HEK293 (cell line): Measurements from ENCODE around the gene MCM6.

Source experiments
- CTCF ChIA-PET: fragments of 350-600 bp; formaldehyde crosslinking; extraction: SDS; loops from one replicate; lab custom pipeline; 2021; ENCODE audit warnings: antibody characterized with exemption; lab: Yijun Ruan, JAX
- POLR2A ChIA-PET: fragments of 300-600 bp; formaldehyde crosslinking; extraction: SDS; loops from one replicate; lab custom pipeline; 2020; ENCODE audit warnings: antibody characterized with exemption, inconsistent platforms; lab: Yijun Ruan, JAX
- H3K27ac ChIP-seq: fragments of 200-500 bp; sonication (Bioruptor generic); 2 replicates; pipeline ENCODE4 v1.5.1; 2014; ENCODE audit warnings: low read depth, low read length, control low read depth, inconsistent platforms; ENCODE audit errors: extremely low read depth
- H3K36me3 ChIP-seq, 2 experiments: fragments of 200-500 bp in 1 of 2; sonication (Bioruptor generic) in 1 of 2; 1 replicate in 1 of 2; 2 replicates in 1 of 2; pipeline ENCODE4 v1.5.1; 2014 to 2017; ENCODE audit warnings: inconsistent platforms in 2 of 2, low read length in 2 of 2; ENCODE audit not compliant: control insufficient read depth in 2 of 2, insufficient read depth in 1 of 2
- H3K4me1 ChIP-seq: fragments of 200-500 bp; sonication (Bioruptor generic); 2 replicates; pipeline ENCODE4 v1.5.1; 2014; ENCODE audit warnings: mild to moderate bottlenecking, low read length, inconsistent platforms; ENCODE audit not compliant: control insufficient read depth, insufficient read depth
- H3K4me3 ChIP-seq: 2 replicates; pipeline ENCODE4 v1.5.1; 2011; ENCODE audit warnings: low read depth, mild to moderate bottlenecking, control low read depth, low read length, moderate library complexity
- H3K9me3 ChIP-seq: fragments of 200-500 bp; sonication (Bioruptor generic); 2 replicates; pipeline ENCODE4 v1.5.1; 2014; ENCODE audit warnings: low read depth, low read length, inconsistent platforms; ENCODE audit not compliant: control insufficient read depth, insufficient read depth
- FEZF1 ChIP-seq: fragments of 450-650 bp; formaldehyde crosslinking; IDR thresholded peaks from 2 replicates; pipeline ENCODE4 v1.5.1; 2016; ENCODE audit warnings: missing biosample characterization, missing genetic modification characterization
- GFI1B ChIP-seq: fragments of 450-650 bp; formaldehyde crosslinking; IDR thresholded peaks from 2 replicates; pipeline ENCODE4 v1.5.1; 2016; ENCODE audit warnings: missing biosample characterization, missing genetic modification characterization
- GLI2 ChIP-seq: fragments of 450-650 bp; formaldehyde crosslinking; IDR thresholded peaks from 2 replicates; pipeline ENCODE4; 2017; ENCODE audit warnings: missing biosample characterization, missing genetic modification characterization, low read depth, borderline replicate concordance
- KLF10 ChIP-seq: fragments of 450-650 bp; IDR thresholded peaks from 2 replicates; pipeline ENCODE4 v1.5.1; 2018; ENCODE audit warnings: missing biosample characterization, mild to moderate bottlenecking, missing genetic modification characterization
- ZBTB11 ChIP-seq: fragments of 450-650 bp; formaldehyde crosslinking; conservative IDR thresholded peaks from 2 replicates; pipeline ENCODE4 v1.5.1; 2016; ENCODE audit warnings: low read depth, missing biosample characterization, missing genetic modification characterization
- ZBTB21 ChIP-seq: fragments of 450-650 bp; formaldehyde crosslinking; IDR thresholded peaks from 2 replicates; pipeline ENCODE4 v1.5.1; 2017; ENCODE audit warnings: missing biosample characterization, missing genetic modification characterization
- ZBTB8A ChIP-seq: fragments of 450-650 bp; formaldehyde crosslinking; IDR thresholded peaks from 2 replicates; pipeline ENCODE4 v1.5.1; 2016; ENCODE audit warnings: missing biosample characterization, missing genetic modification characterization
- ZNF214 ChIP-seq: fragments of 450-650 bp; formaldehyde crosslinking; IDR thresholded peaks from 2 replicates; pipeline ENCODE4 v1.5.1; 2017; ENCODE audit warnings: missing biosample characterization, mild to moderate bottlenecking, missing genetic modification characterization, borderline replicate concordance
- ZNF274 ChIP-seq, 2 experiments: fragments of 200-500 bp in 1 of 2; fragments of 450-650 bp in 1 of 2; sonication (Bioruptor generic) in 1 of 2; formaldehyde crosslinking in 1 of 2; IDR thresholded peaks; 2 replicates each; pipeline versions ENCODE4 v1.5.1 to v1.6.1; 2014 to 2016; ENCODE audit warnings: borderline replicate concordance in 1 of 2, inconsistent platforms in 1 of 2, low read length in 1 of 2, missing biosample characterization in 1 of 2, missing genetic modification characterization in 1 of 2
- ZNF280D ChIP-seq: fragments of 450-650 bp; formaldehyde crosslinking; IDR thresholded peaks from 2 replicates; pipeline ENCODE4 v1.5.1; 2016; ENCODE audit warnings: missing biosample characterization, missing genetic modification characterization
- ZNF311 ChIP-seq: fragments of 450-650 bp; formaldehyde crosslinking; IDR thresholded peaks from 2 replicates; pipeline ENCODE4 v1.5.1; 2017; ENCODE audit warnings: missing biosample characterization, missing genetic modification characterization, borderline replicate concordance
- ZNF394 ChIP-seq: fragments of 450-650 bp; formaldehyde crosslinking; IDR thresholded peaks from 2 replicates; pipeline ENCODE4 v1.5.1; 2016; ENCODE audit warnings: missing biosample characterization, missing genetic modification characterization, mild to moderate bottlenecking, moderate library complexity, borderline replicate concordance
- ZNF518A ChIP-seq: fragments of 450-650 bp; formaldehyde crosslinking; conservative IDR thresholded peaks from 2 replicates; pipeline ENCODE4 v1.5.1; 2016; ENCODE audit warnings: low read depth, missing biosample characterization, missing genetic modification characterization
- ZNF530 ChIP-seq: fragments of 450-650 bp; formaldehyde crosslinking; IDR thresholded peaks from 2 replicates; pipeline ENCODE4 v1.5.1; 2016; ENCODE audit warnings: low read depth, missing biosample characterization, missing genetic modification characterization
- ZNF658 ChIP-seq: fragments of 450-650 bp; formaldehyde crosslinking; IDR thresholded peaks from 2 replicates; pipeline ENCODE4; 2016; ENCODE audit warnings: missing biosample characterization, missing genetic modification characterization
- ZNF785 ChIP-seq: fragments of 450-650 bp; formaldehyde crosslinking; IDR thresholded peaks from 2 replicates; pipeline ENCODE4 v1.5.1; 2016; ENCODE audit warnings: missing biosample characterization, missing genetic modification characterization
- ZSCAN16 ChIP-seq: fragments of 450-650 bp; formaldehyde crosslinking; IDR thresholded peaks from 2 replicates; pipeline ENCODE4 v1.5.1; 2016; ENCODE audit warnings: missing biosample characterization, missing genetic modification characterization
- TF ChIP-seq, protein P1 (sequence below): fragments of 450-650 bp; formaldehyde crosslinking; IDR thresholded peaks from 2 replicates; pipeline ENCODE4 v1.5.0; 2017; ENCODE audit warnings: missing biosample characterization, missing genetic modification characterization, borderline replicate concordance
- TF ChIP-seq, protein P2 (sequence below): fragments of 450-650 bp; formaldehyde crosslinking; IDR thresholded peaks from 2 replicates; pipeline ENCODE4 v1.5.1; 2016; ENCODE audit warnings: missing biosample characterization, missing genetic modification characterization, borderline replicate concordance

Gene MCM6

DNA sequence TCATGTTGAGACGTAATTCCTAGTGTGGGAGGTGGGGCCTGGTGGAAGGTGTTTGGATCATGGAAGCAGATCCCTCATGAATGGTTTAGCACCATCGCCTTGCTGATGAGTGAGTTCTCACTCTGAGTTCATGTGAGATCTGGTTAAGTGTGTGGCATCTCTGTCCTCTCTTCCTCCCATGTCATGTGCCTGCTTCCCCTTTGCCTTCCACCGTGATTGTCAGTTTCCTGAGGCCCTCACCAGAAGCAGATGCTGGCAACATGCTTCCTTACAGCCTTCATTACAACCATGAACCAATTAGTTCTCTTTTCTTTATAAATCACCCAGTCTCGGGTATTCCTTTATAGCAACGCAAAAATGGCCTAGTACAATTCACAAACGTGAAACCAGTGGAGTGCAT lies 14.6 kb upstream of the MCM6 start:
- ChIA-PET CTCF (no interaction called here), POLR2A (no interaction called here)
- H3K27ac ChIP-seq: no peak overlapping the region

More for the DNA sequence above, 14.6 kb upstream of the MCM6 start:
- Histone ChIP-seq H3K4me1 (no peaks in the 10 kb centered on the region), H3K36me3 (no peaks in the 10 kb centered on the region), H3K9me3 (no peaks in the 10 kb centered on the region), H3K4me3 (no peak overlapping the region)
- TF ChIP-seq ZBTB21 (tag by site-specific recombination) (no peak), KLF10 (tag by site-specific recombination) (no peak), ZNF311 (tag by site-specific recombination) (no peak), ZSCAN16 (tag by site-specific recombination) (no peak), GFI1B (no peak), ZNF530 (tag by site-specific recombination) (no peak), ZNF518A (tag by site-specific recombination) (no peak), ZBTB11 (tag by site-specific recombination) (no peak), ZNF214 (tag by site-specific recombination) (no peak), ZNF658 (tag by site-specific recombination) (no peak), FEZF1 (no peak), GLI2 (tag by site-specific recombination) (no peak), ZNF394 (tag by site-specific recombination) (no peak), ZBTB8A (no peak), ZNF274 (IDR thresholded peaks at IDR 0.05; ENCODE audit: low read length) (no peak), ZNF274 (tag by site-specific recombination; IDR thresholded peaks at IDR 0.05; ENCODE audit: borderline replicate concordance) (no peak), ZNF785 (tag by site-specific recombination) (no peak), ZNF280D (tag by site-specific recombination) (no peak)
- TF ChIP-seq, protein P1, sequence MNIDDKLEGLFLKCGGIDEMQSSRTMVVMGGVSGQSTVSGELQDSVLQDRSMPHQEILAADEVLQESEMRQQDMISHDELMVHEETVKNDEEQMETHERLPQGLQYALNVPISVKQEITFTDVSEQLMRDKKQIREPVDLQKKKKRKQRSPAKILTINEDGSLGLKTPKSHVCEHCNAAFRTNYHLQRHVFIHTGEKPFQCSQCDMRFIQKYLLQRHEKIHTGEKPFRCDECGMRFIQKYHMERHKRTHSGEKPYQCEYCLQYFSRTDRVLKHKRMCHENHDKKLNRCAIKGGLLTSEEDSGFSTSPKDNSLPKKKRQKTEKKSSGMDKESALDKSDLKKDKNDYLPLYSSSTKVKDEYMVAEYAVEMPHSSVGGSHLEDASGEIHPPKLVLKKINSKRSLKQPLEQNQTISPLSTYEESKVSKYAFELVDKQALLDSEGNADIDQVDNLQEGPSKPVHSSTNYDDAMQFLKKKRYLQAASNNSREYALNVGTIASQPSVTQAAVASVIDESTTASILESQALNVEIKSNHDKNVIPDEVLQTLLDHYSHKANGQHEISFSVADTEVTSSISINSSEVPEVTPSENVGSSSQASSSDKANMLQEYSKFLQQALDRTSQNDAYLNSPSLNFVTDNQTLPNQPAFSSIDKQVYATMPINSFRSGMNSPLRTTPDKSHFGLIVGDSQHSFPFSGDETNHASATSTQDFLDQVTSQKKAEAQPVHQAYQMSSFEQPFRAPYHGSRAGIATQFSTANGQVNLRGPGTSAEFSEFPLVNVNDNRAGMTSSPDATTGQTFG (tag by site-specific recombination): no peak
- TF ChIP-seq, protein P2, sequence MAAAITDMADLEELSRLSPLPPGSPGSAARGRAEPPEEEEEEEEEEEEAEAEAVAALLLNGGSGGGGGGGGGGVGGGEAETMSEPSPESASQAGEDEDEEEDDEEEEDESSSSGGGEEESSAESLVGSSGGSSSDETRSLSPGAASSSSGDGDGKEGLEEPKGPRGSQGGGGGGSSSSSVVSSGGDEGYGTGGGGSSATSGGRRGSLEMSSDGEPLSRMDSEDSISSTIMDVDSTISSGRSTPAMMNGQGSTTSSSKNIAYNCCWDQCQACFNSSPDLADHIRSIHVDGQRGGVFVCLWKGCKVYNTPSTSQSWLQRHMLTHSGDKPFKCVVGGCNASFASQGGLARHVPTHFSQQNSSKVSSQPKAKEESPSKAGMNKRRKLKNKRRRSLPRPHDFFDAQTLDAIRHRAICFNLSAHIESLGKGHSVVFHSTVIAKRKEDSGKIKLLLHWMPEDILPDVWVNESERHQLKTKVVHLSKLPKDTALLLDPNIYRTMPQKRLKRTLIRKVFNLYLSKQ: no peak
